Activated CD8-positive, alpha-beta memory T cell treated with anti-CD3 and anti-CD28 coated beads for 4 hours (primary cell): ENCODE data around the gene C5orf22.
"Not testable (repeated sequence)": the region's sequence is repeated elsewhere in the genome, so short reads cannot be mapped to it uniquely, and the experiment has no call there.

Source experiments
- DNase-seq, 2 donors: peaks; one replicate each; pipeline ENCODE4 v3.0.0-alpha.2; 2020; ENCODE audit warnings: low read depth in 2 of 2

The C5orf22 gene

GRCh38 chr5:31554552-31554951 is 22.5 kb downstream of the C5orf22 start:
- DNase-seq, result no peak

- DNase-seq, result no peak
Measured at GRCh38 chr5:31556461-31556860, 24.4 kb downstream of the C5orf22 start.

- DNase-seq, result no peak
Measured at GRCh38 chr5:31559942-31560341, 27.8 kb downstream of the C5orf22 start.

- no peak for DNase-seq
Measured at GRCh38 chr5:31561946-31562345, 29.8 kb downstream of the C5orf22 start.

DNA sequence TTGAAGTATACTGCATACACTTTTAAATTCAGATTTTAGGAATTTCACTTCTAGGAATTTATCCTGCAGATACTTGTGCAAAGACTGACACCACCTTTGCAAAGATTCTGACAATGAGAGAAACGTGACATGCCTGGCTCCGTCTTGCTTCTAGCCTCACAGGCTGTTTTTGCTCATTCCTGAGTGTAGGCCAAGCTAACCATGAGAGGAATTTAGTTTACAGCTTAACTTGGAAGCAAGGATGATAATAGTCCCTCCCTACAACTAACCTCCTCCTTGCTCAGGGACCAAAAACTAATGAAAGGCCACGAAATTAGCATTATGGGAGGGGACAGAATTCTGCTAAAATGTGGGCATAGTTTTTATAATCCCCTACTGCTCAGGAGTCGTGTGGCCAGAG is 31.1 kb downstream of the C5orf22 start:
- no peak for DNase-seq

GRCh38 chr5:31566362-31566761 is 34.3 kb downstream of the C5orf22 start:
- not testable (repeated sequence) for DNase-seq

- DNase-seq, result no peak
Measured at GRCh38 chr5:31568302-31568835, 36.3 kb downstream of the C5orf22 start.

GRCh38 chr5:31569068-31569467 is 37.0 kb downstream of the C5orf22 start:
- DNase-seq, result no peak

GRCh38 chr5:31573494-31574142 is 41.5 kb downstream of the C5orf22 start:
- no peak for DNase-seq

DNA sequence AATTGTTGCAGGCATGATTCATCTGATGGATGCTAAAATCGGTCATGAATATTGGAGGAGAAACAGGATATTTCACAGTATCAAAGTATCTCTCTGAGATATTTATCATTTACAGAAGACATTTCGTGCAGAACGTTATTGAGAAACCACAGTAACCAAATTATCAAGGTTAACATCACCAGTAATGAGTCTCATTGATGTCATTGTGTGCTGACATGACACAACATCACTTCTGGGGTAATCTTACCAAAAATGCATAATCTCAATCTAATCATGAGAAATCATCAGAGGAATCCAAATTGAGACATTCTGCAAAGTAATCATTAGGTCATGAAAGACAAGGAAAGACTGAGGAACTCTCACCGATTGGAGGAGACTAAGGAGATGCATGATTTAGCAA is 42.7 kb downstream of the C5orf22 start:
- DNase-seq, result no peak

- DNase-seq, result no peak
Measured at GRCh38 chr5:31577438-31577837, 45.3 kb downstream of the C5orf22 start.

- DNase-seq, result no peak
Measured at GRCh38 chr5:31579558-31579957, 47.5 kb downstream of the C5orf22 start.

DNA sequence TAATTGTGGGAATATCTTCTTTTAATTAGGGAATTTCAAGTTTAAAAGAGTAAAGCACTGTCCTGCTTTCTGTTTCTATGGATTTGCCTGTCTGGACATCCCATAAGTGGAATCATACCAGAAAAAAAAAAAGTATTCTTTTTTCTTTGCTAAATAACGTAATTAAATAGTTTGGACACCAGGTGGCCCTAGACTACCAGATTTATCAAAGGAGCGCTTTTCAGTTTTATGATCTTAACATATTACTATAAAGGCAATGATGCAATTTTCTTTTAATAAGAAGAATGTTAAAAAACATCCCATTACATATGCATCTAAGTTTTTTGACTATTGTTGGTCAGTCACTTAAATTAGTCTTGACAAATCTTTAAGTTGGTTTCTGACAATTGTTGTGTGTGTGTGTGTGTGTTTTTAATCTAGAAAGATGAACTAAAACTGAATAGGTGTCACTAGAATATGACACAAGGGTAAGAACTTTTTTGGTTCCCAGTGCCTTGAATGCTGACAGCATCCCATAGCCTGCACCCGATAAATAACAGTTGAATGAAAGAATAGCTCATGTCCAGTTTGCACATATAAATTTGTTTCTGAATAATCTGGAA is 49.5 kb downstream of the C5orf22 start:
- DNase-seq, result no peak

GRCh38 chr5:31583129-31583528 is 51.0 kb downstream of the C5orf22 start:
- DNase-seq, result no peak

- DNase-seq, result no peak
Measured at GRCh38 chr5:31585166-31585894, 53.2 kb downstream of the C5orf22 start.

GRCh38 chr5:31585895-31586270 is 53.8 kb downstream of the C5orf22 start:
- DNase-seq, result no peak

- no peak for DNase-seq
Measured at GRCh38 chr5:31587546-31587945, 55.4 kb downstream of the C5orf22 start.

- DNase-seq, result no peak
Measured at GRCh38 chr5:31593665-31594064, 61.6 kb downstream of the C5orf22 start.

- no peak for DNase-seq
Measured at GRCh38 chr5:31596354-31596753, 64.3 kb downstream of the C5orf22 start.

- no peak for DNase-seq
Measured at GRCh38 chr5:31598640-31599611, 66.8 kb downstream of the C5orf22 start.

DNA sequence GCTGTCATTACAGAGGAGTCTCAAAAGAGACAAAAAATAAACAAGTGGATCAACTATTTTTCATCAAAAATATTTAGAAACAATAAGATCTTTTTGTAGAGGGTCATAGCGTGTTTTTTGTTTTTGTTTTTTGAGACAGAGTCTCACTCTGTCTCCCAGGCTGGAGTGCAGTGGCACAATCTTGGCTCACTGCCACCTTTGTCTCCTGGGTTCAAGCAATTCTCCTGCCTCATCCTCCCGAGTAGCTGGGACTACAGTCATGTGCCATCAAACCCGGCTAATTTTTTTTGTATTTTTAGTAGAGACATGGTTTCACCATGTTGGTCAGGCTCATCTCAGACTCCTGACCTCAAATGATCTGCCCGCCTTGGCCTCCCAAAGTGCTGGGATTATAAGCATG is 70.2 kb downstream of the C5orf22 start:
- DNase-seq, result not testable (repeated sequence)

DNA sequence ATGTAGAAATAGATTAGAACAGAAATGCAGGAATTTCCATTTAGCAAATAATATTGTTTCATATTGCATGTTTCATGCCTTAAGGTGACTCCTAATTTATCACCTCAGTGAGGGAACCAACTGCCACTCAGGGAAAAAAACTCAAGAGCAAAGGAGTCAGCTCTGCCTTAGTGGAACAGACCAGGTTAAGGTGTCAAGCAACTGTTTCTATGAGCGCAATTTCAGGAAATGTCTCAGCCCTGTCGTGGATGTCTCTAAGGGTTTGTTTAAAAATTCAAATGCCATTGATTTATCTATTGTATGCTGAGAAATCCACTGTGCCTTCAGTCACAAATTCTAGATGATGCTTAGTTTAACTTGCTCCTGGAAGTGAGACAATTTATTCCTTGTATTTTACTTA is 72.1 kb downstream of the C5orf22 start:
- no peak for DNase-seq
